Fibroblast of peridontal ligament (primary cell): ENCODE data around the gene SPDYE5.

Experiments
- DNase-seq: peaks from one replicate; pipeline ENCODE4 v3.0.0-alpha.2; 2010; ENCODE audit errors: extremely low read depth

The SPDYE5 gene

DNA sequence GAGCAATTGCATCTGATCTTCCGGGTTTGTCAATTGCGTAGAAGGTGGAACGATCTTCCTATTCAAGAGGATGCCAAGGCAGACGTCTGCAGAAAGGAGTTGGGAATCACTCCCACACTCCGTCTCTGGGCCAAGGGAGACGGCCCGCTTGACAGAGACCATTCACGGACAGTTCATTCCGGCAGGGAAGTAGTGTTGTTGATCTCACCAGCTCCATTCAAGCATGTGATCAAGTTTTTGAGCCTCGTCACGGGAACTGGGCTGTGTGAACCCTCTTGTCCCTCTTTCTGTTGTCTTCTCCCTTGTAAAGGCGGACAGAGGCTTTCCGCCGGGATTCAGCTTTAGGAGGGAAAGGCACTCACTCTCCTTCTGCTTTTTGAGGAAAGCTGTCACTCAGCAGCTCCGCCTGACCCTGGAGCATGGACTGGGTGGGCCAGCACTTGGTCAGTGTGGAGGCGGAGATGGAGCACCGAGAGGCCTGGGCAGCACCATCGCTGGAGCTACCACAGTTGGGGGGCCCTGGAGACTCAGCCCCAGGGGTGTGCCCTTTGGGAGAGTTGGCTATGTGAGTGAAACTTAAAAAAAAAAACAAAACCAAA, 44.9 kb downstream of the SPDYE5 start:
- DNase-seq: no peak

DNA sequence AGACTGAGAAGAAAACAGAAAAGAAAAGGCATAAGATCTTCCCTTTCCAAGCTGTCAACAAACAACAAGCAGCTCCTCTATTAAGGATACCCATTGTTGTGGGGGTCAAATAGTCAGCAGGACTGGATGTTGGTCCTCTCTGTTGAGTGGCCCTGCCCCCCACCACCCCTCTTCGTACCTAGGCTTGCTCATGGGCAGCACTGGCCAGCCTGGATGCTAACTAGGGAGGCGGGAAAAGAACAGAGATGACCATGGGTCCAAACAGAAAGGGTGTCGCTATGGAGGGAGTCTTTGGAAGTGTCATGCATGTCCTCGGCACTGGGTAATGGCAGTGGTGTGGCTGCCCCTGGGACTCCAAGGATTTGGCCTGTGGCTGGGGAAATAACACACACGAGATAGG, 45.6 kb downstream of the SPDYE5 start:
- no peak for DNase-seq

DNA sequence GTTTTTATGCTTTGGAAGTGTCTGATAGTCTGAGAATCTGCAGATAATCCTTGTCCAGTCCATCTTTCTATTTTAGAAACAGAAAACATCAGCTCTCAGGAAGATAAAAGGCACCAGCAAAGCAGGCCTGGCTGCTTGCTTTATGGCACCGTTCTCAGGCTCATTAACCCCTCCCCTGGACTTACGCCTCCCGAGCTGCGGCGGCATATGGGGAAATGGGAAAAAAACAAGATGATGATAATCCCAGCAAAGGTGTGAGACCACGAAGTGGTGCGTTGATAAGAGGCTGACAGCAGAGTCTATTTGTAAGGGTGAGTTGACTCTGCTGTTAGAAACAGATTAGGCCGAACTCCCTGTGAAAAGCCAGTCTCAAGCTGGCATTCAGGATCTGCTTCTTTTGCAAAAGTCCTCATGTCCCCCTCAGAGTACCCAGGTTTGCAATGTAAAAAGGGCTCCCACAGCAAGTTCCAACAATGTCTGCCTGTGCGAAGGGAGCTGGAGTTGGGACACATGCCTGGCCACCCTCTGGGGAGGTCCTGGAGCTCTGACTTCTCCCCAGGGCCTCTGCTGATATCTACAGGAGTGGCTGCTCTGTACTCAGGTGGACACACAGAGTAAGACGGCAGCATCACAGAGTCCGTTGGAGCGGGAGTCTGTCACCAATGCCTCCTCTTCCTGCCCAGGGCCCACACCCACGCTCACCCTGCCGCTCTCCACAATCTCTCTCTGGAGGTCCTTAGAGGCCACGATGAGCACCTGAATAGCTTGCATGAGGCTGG, 54.3 kb downstream of the SPDYE5 start:
- DNase-seq: no peak
